Activated CD8-positive, alpha-beta memory T cell treated with anti-CD3 and anti-CD28 coated beads for 24 hours (primary cell): ENCODE results near the gene PHACTR1.
"Not testable (repeated sequence)": the region's sequence is repeated elsewhere in the genome, so short reads cannot be mapped to it uniquely, and the experiment has no call there.

Experiments used
- DNase-seq: peaks from one replicate; pipeline ENCODE4 v3.0.0-alpha.2; 2020

The PHACTR1 gene

GRCh38 chr6:13216236-13217014 lies 499.9 kb downstream of the PHACTR1 start:
- no peak for DNase-seq

DNA sequence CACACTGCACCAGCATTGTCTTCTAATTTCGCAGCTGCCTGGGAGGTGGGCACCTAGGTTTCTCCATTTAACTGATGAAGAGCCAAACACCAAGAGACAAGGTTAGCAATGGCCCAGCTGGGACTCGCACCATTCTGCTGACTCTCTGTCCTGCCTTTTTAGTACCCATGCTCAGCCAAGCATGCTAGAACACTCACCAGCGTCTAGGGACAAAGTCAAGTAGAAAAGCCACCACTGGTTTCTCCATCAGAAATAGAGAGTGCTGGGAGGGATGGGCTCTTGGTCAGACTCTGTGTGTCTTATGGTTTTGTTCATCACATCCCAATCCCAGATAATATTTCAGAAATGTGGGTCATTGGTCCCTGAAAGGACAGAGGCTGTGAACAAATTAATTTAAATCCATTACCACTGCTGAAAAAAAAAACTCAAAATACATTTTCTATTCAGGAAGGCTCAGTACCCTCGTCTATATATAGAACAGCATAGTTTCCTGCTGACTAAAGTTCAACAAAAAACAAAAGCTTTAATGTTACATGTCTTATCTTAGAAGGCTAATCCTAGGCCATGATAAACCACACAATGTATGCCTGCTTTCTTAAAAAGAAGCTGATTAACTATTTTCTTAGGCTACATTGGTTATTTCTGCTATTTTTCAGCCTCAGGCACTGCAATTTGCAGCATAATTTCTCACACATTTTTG lies 500.8 kb downstream of the PHACTR1 start:
- DNase-seq: no peak

DNA sequence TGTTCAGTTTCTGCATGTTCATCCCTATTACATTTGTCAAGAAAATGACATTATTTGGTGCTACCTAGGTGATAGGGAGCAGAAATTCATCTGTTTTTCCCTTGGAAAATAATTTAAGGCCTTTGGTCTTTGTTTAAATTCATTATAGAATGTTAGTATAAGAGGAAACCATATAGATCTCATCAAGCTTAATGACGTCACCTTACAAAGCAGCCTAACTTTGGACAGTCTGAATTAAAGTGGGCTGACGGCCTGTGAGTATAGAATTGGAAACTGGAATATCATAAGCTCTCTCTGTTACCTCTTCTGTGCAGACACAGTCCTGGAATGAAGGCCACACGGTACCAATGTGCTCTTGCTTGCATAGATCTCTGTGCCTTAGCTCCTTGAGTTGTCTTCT lies 503.7 kb downstream of the PHACTR1 start:
- no peak for DNase-seq

DNA sequence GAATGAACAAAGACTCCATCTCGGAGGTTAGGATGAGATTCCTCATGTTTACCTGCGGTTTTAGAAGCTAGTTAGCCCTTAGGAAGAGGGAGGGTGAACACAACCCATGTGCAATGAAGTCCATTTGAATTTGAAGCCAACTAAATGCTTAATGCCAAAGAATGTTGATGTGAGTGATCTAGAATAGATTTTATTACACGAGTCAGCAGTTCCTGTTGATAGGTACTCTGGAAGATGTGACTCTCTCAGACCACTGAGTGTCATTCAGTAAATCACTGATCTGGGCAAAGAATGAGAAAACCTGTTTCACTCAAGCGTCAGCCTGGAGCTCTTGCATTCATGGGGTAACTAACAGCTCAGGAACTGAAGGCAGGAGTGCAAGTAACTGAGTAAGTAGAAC lies 505.5 kb downstream of the PHACTR1 start:
- DNase-seq: no peak

- no peak for DNase-seq
These were observed 509.5 kb downstream of the PHACTR1 start for GRCh38 chr6:13226071-13226470.

DNA sequence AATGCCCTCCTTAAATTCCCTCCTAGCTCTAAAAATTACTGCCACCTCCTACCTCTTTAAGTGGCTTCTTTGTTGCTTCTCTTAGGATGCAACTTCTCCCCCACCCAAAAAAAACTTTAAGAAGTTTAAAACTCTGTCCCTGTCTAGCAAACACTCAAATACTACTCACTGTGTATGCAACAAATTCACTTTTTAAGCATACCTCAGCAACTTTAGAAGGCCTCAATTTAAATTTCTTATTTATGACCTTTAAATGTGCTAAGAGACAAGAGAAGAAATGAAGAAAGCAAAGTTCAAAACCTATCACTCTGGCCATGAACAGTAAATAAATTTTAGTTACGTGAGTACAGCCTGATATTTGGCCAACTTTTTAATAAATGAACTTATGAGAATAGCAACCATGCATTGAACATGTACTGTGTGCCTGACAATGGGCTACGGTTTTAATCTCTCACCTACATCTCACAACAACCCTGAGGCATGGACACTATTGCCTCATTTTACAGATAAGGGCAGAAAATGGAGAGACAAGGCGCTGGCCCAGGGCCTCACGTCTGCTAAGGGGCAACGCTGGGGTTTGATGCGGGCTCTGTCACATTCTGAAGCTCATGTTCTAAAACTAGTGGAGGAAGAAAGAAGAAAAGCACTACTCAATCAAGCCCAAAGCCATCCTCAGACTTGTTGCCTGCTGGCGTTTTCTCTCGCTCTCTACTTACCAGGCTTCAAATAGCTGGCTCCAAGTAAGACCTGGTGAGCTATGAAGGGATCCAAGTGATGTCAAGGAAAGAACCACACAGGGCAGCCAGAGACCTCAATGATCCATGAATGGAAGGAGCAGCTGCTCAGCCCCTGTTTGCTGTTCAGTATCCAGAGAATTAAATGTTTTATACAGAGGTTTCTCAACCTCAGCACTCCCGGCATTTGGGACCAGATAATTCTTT lies 512.0 kb downstream of the PHACTR1 start:
- no peak for DNase-seq

DNA sequence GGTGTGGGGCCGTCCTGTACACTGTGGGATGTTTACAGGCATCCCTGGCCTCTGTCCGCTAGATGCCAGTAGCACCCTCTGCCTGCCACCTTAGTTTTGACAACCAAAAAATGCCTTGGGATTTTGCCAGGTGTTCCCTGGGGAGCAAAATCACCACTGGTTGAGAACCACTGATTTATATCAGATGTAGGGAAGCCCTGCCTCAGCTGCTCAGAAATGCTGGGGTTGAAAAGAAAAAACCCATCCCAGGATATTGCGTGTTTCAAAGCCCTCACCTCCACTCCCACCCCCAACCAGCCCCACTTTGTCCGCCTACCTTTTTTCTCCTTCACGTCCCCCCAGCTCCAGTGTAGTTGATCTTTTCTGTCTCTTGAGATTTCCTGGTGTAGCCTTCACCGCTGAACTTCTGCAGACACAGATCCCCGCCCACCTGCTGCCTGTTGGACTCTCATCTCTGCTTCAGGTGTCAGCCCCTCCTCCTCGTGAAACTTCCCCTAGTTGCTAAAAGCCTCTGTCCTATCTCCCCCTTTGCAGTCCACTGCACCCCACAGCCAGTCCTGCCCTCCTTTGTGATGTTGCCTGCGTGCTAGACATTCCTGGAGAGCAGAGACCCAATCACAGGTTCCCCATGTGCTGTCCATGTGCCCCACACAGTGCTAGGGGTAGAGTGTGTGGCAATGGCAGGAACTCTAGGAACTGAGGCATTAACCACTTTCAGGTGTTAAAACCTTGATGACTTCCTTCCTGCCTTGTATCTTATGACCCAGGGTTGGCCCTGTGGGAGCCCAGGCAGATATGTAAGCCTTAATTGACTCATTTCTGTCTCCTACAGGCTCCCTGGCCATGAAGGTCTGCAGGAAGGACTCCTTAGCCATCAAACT lies 512.9 kb downstream of the PHACTR1 start:
- peak; percentile 78 for DNase-seq

DNA sequence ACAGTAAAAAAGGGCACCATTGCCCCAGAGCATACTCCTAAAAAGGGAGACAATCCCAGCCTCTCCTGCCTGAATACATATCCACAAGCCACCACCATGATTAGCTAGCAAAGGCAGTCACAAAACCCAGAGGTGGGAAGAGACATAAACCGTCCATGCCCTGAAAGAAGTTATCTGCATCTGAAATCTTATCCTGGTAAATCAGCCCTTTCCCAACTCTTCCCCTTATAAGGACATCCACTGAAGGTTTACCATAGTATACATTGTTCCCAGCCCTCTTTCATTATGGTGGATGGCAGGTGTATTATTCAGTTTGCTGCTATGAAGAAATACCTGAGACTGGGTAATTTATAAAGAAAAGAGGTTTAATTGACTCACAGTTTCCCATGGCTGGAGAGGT lies 516.5 kb downstream of the PHACTR1 start:
- DNase-seq: no peak

GRCh38 chr6:13234130-13234529 lies 517.6 kb downstream of the PHACTR1 start:
- no peak for DNase-seq

DNA sequence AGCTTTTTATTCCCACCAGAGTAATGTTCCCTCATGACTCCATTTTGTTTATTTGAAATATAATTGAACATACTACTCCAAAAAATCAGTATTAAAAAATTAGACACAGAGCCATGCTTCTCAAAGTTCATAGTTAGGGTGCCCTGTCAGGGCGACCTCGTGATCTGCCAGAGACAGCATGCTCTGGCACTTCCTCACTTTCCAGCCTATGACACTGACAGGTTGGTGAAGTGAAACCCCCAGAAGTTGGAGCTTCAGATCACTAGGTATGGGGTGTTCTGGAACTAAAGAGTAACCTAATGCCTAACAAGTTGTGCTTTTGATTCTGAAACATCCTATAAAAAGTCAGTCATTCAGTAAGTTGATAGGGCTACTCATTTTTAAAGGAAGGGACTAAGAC lies 518.8 kb downstream of the PHACTR1 start:
- no peak for DNase-seq

GRCh38 chr6:13237318-13237717 lies 520.8 kb downstream of the PHACTR1 start:
- no peak for DNase-seq

GRCh38 chr6:13238017-13238416 lies 521.5 kb downstream of the PHACTR1 start:
- DNase-seq: no peak

DNA sequence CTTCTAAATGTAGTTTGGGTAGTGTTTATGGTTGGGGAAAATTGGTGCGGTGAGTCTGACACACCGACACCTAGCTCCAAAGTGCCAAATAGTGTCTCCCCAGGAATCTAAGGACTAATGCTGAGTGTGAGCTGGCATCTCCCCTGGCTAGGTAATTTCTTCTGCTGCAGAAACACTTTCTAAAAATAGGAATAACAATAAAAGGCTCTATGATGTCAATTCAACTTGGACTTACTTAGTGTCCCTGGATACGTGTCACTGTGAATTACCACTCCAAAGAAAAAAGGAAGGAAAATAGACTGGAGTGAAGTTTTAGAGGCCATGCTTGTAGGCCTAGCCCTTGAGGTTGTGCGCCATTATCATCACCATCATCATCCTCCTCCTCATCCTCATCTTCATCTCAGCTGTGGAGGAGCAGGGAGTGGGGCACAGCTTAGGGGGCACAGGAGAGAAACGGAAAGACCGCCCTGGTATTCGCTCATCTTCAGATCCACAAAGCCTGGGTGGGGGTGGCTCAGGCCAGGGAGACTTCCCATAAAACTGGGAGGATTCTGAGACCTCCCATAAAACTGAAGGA lies 522.2 kb downstream of the PHACTR1 start:
- DNase-seq: no peak

DNA sequence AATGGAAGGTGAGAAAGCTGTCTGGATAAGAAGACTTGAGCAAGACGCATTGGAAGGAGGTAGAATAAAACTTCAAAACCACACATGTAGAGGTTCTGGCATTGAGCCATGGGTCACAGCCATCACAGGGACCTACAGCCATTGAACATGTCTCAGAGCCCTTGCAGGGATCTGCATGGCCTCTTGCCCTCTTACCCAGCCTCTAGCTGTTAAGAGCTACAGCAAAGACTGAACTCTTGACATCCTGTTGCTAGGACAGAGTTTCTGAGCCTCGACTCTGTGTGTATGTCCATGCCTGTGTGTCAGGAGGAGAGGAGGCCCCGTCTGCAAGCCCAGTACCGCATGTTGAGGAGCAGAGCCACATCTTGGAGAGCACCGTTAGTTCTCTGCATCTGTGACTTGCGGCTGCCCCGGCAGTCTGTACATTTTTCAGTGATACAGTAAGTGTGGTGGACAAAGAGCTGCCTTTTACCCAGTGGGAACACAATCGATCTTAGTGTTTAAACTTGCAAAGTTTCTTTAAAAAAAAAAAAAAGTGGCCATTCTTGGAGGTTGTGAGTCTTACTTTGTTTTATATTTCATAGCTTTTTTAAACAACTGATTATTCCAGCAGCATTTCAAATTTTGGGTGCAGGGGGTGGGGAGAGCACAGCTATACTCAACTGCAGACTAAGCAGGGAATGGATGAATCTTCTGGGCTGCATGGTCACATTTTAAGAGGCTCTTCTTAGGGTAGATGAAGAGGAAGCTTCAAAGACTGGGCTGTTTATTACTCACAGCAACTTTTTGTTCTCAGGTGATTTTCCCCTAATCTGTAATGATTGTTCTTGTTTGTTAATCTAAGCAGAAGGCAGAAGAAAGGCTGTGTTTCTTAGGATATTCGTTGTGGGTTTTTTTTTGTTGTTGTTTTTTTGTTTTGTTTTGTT lies 523.2 kb downstream of the PHACTR1 start:
- DNase-seq: no peak

DNA sequence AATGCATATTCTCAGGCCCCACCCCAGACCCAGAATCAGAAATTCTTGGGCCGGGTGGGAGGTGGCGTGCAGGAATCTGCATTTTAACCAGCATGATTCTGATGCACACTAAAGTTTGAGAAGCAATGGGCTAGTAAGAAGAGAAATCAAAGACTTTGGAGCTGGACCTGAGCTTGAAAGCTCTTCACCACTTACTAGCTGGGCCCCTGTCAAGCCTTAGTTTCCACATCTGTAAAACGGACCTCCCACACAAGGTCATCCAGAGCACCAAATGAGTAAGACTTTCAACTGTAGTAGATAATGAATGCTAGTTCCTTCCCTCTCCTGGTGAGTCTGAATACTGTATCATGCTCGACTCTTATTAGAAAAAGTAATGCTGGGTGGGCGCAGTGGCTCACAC lies 524.8 kb downstream of the PHACTR1 start:
- DNase-seq: no peak

GRCh38 chr6:13242178-13242577 lies 525.6 kb downstream of the PHACTR1 start:
- DNase-seq: no peak

- no peak for DNase-seq
These were observed 526.0 kb downstream of the PHACTR1 start for GRCh38 chr6:13242590-13242989.

- DNase-seq: no peak
These were observed 526.5 kb downstream of the PHACTR1 start for GRCh38 chr6:13243033-13243432.

GRCh38 chr6:13243745-13244144 lies 527.2 kb downstream of the PHACTR1 start:
- DNase-seq: not testable (repeated sequence)

GRCh38 chr6:13247627-13248026 lies 531.1 kb downstream of the PHACTR1 start:
- no peak for DNase-seq

DNA sequence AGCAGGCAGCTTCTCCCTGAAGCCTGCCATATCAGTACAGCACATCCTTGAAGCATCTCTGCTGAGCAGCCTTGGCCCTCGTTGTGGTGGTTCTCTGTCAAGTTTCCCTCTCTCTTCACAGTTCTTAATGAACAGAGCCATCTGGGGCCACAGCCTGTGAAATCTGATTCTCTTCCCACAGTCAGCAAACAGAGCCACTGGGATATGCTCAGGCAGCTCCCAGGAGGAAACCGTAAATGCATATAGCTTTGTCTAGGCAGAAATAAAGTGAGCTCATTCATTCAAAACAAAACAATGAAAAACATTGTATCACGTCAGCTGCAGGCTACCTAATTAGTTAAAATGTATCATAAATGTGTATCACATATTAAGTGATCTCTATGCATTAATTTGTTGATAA lies 531.5 kb downstream of the PHACTR1 start:
- DNase-seq: peak; percentile 5
